Activated T-cell treated with anti-CD3 and anti-CD28 coated beads for 1 hour (primary cell): ENCODE data around the gene SERPINF2.
"Not testable (repeated sequence)": the region's sequence is repeated elsewhere in the genome, so short reads cannot be mapped to it uniquely, and the experiment has no call there.

Source experiments
- DNase-seq: peaks from one replicate; pipeline ENCODE4 v3.0.0-alpha.2; 2020; ENCODE audit warnings: low read depth

Gene SERPINF2

GRCh38 chr17:1789936-1790335 lies 47.3 kb downstream of the SERPINF2 start:
- DNase-seq: no peak

- no peak for DNase-seq
Observed at GRCh38 chr17:1792495-1793446, 50.1 kb downstream of the SERPINF2 start.

- DNase-seq: no peak
Observed at GRCh38 chr17:1793447-1793806, 50.8 kb downstream of the SERPINF2 start.

GRCh38 chr17:1796800-1797199 lies 54.1 kb downstream of the SERPINF2 start:
- DNase-seq: no peak

- DNase-seq: no peak
Observed at GRCh38 chr17:1797323-1797722, 54.7 kb downstream of the SERPINF2 start.

- not testable (repeated sequence) for DNase-seq
Observed at GRCh38 chr17:1797846-1798245, 55.2 kb downstream of the SERPINF2 start.

GRCh38 chr17:1800240-1800639 lies 57.6 kb downstream of the SERPINF2 start:
- no peak for DNase-seq

GRCh38 chr17:1800712-1801111 lies 58.0 kb downstream of the SERPINF2 start:
- no peak for DNase-seq

GRCh38 chr17:1802429-1802828 lies 59.8 kb downstream of the SERPINF2 start:
- DNase-seq: no peak

GRCh38 chr17:1803280-1803679 lies 60.6 kb downstream of the SERPINF2 start:
- DNase-seq: no peak
